OCI-LY1 (cell line): ENCODE measurements around the gene BRF1.

ENCODE experiments used
- H2AFZ ChIP-seq: fragments of 200-600 bp; sonication (generic), shearing (Covaris generic); 2 replicates; pipeline ENCODE4 v1.6.0; 2014; ENCODE audit warnings: antibody characterized with exemption, mild to moderate bottlenecking, low read length
- H3F3A ChIP-seq: fragments of 200-600 bp; sonication (generic), shearing (Covaris generic); 2 replicates; pipeline ENCODE4 v1.6.0; 2014; ENCODE audit warnings: mild to moderate bottlenecking, antibody characterized with exemption, low read length, moderate library complexity; ENCODE audit not compliant: insufficient read depth
- H3K27ac ChIP-seq: fragments of 200-600 bp; sonication (generic); 2 replicates; pipeline ENCODE4 v1.5.1; 2014; ENCODE audit warnings: low read length, mixed run types, mild to moderate bottlenecking, low read depth; ENCODE audit not compliant: poor library complexity, severe bottlenecking
- H3K27me3 ChIP-seq: fragments of 200-600 bp; sonication (generic); 2 replicates; pipeline ENCODE4 v1.6.0; 2014; ENCODE audit warnings: antibody characterized with exemption, mild to moderate bottlenecking, low read length, moderate library complexity; ENCODE audit not compliant: insufficient read depth
- H3K36me3 ChIP-seq: fragments of 200-600 bp; sonication (generic); 2 replicates; pipeline ENCODE4 v1.6.1; 2014; ENCODE audit warnings: mild to moderate bottlenecking, antibody characterized with exemption, low read length, moderate library complexity, mixed read lengths; ENCODE audit not compliant: insufficient read depth
- H3K4me1 ChIP-seq: fragments of 200-600 bp; sonication (generic); 2 replicates; pipeline ENCODE4 v1.5.1; 2014; ENCODE audit warnings: mild to moderate bottlenecking, low read length, moderate library complexity; ENCODE audit not compliant: insufficient read depth, severe bottlenecking
- H3K4me2 ChIP-seq: fragments of 200-600 bp; sonication (generic), shearing (Covaris generic); 2 replicates; pipeline ENCODE4 v1.6.1; 2014; ENCODE audit warnings: low read length
- H3K4me3 ChIP-seq: fragments of 200-600 bp; sonication (generic); 2 replicates; pipeline ENCODE4 v1.5.1; 2014; ENCODE audit warnings: low read length, low read depth, mild to moderate bottlenecking, mixed read lengths; ENCODE audit not compliant: poor library complexity, severe bottlenecking
- H3K79me2 ChIP-seq: fragments of 200-600 bp; shearing (Covaris generic); 2 replicates; pipeline ENCODE4 v1.6.1; 2016; ENCODE audit warnings: mixed run types, low read length, mixed read lengths; ENCODE audit not compliant: insufficient read depth
- H3K9ac ChIP-seq: fragments of 200-600 bp; sonication (generic), shearing (Covaris generic); 2 replicates; pipeline ENCODE4 v1.6.1; 2014; ENCODE audit warnings: mild to moderate bottlenecking, low read length, mixed read lengths
- H3K9me2 ChIP-seq: fragments of 200-600 bp; sonication (generic), shearing (Covaris generic); 2 replicates; pipeline ENCODE4 v1.6.1; 2014; ENCODE audit warnings: low read depth, mild to moderate bottlenecking, low read length, mixed read lengths
- H3K9me3 ChIP-seq: fragments of 200-600 bp; shearing (Covaris generic); 2 replicates; pipeline ENCODE4 v1.6.1; 2014; ENCODE audit warnings: low read length, mixed read lengths
- H4K20me1 ChIP-seq: fragments of 200-600 bp; sonication (generic), shearing (Covaris generic); 2 replicates; pipeline ENCODE4 v1.6.0; 2016; ENCODE audit warnings: mild to moderate bottlenecking, low read length; ENCODE audit not compliant: insufficient read depth
- EZH2 ChIP-seq: fragments of 200-600 bp; sonication (generic), shearing (Covaris generic); IDR thresholded peaks from 2 replicates; pipeline ENCODE4 v1.8.0; 2017; ENCODE audit warnings: borderline replicate concordance, mixed run types, mild to moderate bottlenecking, antibody characterized with exemption, low read length, moderate library complexity, mixed read lengths
- TF ChIP-seq, protein P1 (sequence below): fragments of 200-600 bp; sonication (generic), shearing (Covaris generic); IDR thresholded peaks from 2 replicates; pipeline ENCODE4 v1.5.1; 2017; ENCODE audit warnings: mild to moderate bottlenecking, antibody characterized with exemption, low read length, moderate library complexity, mixed read lengths

BRF1 gene

GRCh38 chr14:105346200-105346533 lies 45.4 kb upstream of the BRF1 start:
- no peak for TF ChIP-seq EZH2
- TF ChIP-seq, protein P1, sequence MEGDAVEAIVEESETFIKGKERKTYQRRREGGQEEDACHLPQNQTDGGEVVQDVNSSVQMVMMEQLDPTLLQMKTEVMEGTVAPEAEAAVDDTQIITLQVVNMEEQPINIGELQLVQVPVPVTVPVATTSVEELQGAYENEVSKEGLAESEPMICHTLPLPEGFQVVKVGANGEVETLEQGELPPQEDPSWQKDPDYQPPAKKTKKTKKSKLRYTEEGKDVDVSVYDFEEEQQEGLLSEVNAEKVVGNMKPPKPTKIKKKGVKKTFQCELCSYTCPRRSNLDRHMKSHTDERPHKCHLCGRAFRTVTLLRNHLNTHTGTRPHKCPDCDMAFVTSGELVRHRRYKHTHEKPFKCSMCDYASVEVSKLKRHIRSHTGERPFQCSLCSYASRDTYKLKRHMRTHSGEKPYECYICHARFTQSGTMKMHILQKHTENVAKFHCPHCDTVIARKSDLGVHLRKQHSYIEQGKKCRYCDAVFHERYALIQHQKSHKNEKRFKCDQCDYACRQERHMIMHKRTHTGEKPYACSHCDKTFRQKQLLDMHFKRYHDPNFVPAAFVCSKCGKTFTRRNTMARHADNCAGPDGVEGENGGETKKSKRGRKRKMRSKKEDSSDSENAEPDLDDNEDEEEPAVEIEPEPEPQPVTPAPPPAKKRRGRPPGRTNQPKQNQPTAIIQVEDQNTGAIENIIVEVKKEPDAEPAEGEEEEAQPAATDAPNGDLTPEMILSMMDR = no peak
- Histone ChIP-seq H3F3A (no peaks in the 10 kb centered on the region), H3K79me2 (no peaks in the 10 kb centered on the region), H3K9me2 (no peaks in the 10 kb centered on the region), H3K4me1 (peaks cover 8% of the 10 kb centered on the region), H4K20me1 (no peaks in the 10 kb centered on the region), H3K4me2 (no peak overlapping the region), H3K4me3 (no peak overlapping the region), H2AFZ (no peak overlapping the region), H3K9me3 (0 out of 2 replicates have a peak, but pooled peaks cover 3% of the 10 kb centered on the region), H3K36me3 (no peaks in the 10 kb centered on the region), H3K27me3 (peaks cover 9% of the 10 kb centered on the region; the same call in 1 of the 2 replicates), H3K9ac (no peak overlapping the region), H3K27ac (no peak overlapping the region)

DNA sequence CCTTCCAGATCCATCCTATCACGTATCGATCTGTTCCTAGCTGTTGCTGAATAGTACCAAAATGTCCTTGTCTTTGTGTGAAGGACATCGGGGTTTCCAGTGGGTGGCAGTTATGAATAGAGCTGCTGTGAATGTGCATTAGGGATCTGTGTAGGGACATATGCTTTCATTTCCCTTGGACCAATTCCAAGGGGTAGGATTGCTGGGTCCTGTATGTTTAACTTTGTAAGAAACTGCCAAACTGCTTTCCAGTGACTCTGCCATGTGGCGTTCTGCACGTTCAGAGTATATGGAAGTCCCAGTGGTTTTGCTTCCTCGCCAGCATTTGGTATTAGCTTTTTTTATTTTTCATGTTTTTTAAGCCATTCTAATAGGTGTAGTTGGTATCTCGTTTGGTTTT lies 42.4 kb upstream of the BRF1 start:
- H2AFZ ChIP-seq = no peak overlapping the region
- no peak overlapping the region for H3K4me2 ChIP-seq
- no peaks in the 10 kb centered on the region for H3K79me2 ChIP-seq

DNA sequence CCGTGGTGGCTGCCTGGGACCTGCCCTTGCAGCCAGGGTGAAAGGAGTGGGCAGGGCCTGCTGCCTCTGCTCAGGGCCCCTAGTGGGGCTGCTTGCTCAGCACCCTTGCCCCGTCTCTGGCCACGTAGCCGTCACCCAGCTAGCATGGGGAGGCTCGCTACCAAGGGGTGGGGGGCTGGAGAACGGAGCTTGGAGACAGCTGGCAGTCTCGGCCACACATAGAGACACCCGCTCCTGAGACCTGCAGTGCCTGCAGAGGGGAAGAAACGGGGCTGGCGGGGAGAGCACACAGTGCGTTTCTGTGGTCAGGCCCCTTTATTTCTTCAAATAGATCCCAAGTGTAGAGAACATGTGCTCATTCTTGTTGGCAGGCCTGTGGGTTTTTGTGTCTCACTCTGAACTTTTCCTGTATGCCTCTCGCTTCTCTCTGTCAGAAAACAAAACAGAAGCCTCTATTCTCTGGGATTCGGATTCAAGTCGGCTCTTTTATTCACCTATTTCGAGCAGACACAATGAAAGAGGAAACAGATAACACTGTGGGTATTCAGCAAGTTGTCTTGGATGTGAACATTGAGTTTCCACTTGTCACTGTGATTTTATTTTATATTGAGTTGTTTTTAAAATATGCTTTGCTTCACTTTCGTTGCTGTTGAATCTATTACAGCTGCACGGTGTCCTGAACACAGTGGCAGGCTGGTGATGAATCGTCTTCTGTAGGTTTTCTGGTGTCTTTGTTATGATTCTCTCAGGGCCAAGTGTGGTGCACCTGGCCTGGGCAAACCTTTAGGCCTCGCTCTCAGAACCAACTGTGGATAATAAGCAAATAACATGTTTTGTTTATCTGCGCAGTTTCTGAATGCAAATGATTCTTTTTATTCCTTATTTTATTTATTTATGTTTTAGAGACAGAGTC lies 40.3 kb upstream of the BRF1 start:
- Histone ChIP-seq H3K4me3 (no peak overlapping the region), H3F3A (no peaks in the 10 kb centered on the region), H2AFZ (no peak overlapping the region)

More for the DNA sequence above, 42.4 kb upstream of the BRF1 start:
- Histone ChIP-seq H3F3A (no peaks in the 10 kb centered on the region), H3K27me3 (peaks cover 9% of the 10 kb centered on the region; the same call in 1 of the 2 replicates), H4K20me1 (no peaks in the 10 kb centered on the region), H3K9me2 (no peaks in the 10 kb centered on the region), H3K27ac (no peak overlapping the region), H3K4me3 (no peak overlapping the region), H3K9ac (no peak overlapping the region), H3K4me1 (peaks cover 19% of the 10 kb centered on the region), H3K36me3 (no peaks in the 10 kb centered on the region), H3K9me3 (0 out of 2 replicates have a peak, but pooled peaks cover 3% of the 10 kb centered on the region)
- TF ChIP-seq, protein P1 = no peak
- no peak for TF ChIP-seq EZH2

More for the DNA sequence above, 40.3 kb upstream of the BRF1 start:
- Histone ChIP-seq H3K27me3 (peaks cover 4% of the 10 kb centered on the region; the same call in 1 of the 2 replicates), H3K27ac (peak overlapping the region; percentile 65), H3K4me2 (no peak overlapping the region), H3K36me3 (no peaks in the 10 kb centered on the region), H4K20me1 (no peaks in the 10 kb centered on the region), H3K4me1 (peaks cover 19% of the 10 kb centered on the region), H3K9me2 (no peaks in the 10 kb centered on the region), H3K79me2 (no peaks in the 10 kb centered on the region), H3K9me3 (0 out of 2 replicates have a peak, but pooled peaks cover 3% of the 10 kb centered on the region), H3K9ac (no peak overlapping the region)
- TF ChIP-seq EZH2 = no peak
- TF ChIP-seq, protein P1 = no peak
